ENCODE data around the gene NT5C1B.
A peak's percentile ranks its signal among the peaks of the same experiment; 100 is the strongest.

Gene NT5C1B

DNA sequence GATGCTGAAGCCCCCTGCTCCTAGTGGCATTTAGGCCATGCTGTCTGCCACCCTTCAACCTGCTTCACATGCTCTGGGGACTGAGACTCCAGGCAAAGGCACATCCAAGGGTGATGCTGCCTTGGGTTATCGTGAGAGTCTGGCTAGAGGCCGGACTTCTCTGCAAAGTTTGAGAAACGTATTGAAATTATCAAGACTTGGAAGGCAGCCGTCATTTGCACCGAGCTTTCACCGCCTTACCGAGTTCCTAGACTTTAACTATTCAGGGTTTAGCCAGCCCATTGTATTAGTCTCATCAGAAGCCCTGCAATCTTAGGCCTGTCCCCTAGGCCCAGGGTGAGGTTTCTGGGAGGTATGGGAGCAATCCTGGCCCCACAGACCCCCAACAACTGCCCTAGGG, 62.9 kb downstream of the NT5C1B start:
- Histone ChIP-seq H3K4me3 (no peak overlapping the region), H3K9me3 (no peaks in the 10 kb centered on the region), H3K27me3 (ENCODE audit: low read depth) (no peaks in the 10 kb centered on the region), H3K4me1 (no peaks in the 10 kb centered on the region), H3K36me3 (replicated peaks) (no peaks in the 10 kb centered on the region)
- in situ Hi-C loops (cut with MboI; ENCODE audit: low sequenced_read_pairs): no loop called here
- no peak for DNase-seq (ENCODE audit: low spot score in 2 of 2)

DNA sequence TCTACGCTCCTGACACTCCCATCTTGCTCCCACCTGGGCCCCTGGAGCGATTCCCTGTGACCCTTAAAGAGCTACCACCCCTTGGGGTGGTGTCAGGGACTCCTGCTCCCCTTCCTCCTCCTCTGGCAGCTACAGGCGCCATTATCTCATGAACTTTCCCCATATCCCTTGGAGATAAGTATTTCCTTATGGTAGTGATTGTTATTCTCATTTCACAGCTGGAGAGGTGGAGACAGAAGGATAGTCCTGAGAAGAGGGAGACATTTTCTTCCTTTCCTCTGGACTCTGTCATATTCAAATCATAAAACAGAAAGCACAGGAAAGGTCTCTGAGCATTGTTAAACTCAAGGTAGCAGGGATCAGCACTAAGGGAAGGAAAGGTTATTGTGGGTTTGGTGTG, 63.5 kb downstream of the NT5C1B start:
- Histone ChIP-seq H3K27me3 (ENCODE audit: low read depth) (no peaks in the 10 kb centered on the region), H3K36me3 (replicated peaks) (no peaks in the 10 kb centered on the region), H3K4me3 (no peak overlapping the region), H3K4me1 (no peaks in the 10 kb centered on the region), H3K9me3 (no peaks in the 10 kb centered on the region)
- in situ Hi-C loops (cut with MboI; ENCODE audit: low sequenced_read_pairs): no loop called here
- no peak for DNase-seq (ENCODE audit: low spot score in 2 of 2)

DNA sequence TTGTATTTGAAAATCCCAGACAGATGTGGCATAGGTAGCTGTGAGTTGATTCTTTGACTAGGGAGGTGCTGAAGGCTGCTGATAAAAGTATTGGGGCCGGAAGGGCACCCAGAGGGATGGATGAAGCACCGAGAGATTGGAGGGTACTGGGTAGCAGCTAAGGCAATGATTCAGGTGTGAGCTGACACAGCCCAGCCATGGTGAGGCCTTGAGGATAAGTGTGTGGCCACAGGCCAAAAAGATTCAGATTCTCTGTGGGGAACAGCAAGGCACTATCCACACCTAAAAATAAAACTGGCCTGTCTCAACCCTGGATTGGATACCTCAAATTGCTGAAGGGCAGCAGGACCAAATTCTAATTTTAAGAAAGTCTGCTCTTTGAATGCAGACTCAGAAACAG, 64.1 kb downstream of the NT5C1B start:
- Histone ChIP-seq H3K27me3 (ENCODE audit: low read depth) (no peaks in the 10 kb centered on the region), H3K4me1 (no peaks in the 10 kb centered on the region), H3K36me3 (replicated peaks) (no peaks in the 10 kb centered on the region), H3K9me3 (no peaks in the 10 kb centered on the region), H3K4me3 (no peak overlapping the region)
- DNase-seq (ENCODE audit: low spot score in 2 of 2): no peak
- in situ Hi-C loops (cut with MboI; ENCODE audit: low sequenced_read_pairs): no loop called here

DNA sequence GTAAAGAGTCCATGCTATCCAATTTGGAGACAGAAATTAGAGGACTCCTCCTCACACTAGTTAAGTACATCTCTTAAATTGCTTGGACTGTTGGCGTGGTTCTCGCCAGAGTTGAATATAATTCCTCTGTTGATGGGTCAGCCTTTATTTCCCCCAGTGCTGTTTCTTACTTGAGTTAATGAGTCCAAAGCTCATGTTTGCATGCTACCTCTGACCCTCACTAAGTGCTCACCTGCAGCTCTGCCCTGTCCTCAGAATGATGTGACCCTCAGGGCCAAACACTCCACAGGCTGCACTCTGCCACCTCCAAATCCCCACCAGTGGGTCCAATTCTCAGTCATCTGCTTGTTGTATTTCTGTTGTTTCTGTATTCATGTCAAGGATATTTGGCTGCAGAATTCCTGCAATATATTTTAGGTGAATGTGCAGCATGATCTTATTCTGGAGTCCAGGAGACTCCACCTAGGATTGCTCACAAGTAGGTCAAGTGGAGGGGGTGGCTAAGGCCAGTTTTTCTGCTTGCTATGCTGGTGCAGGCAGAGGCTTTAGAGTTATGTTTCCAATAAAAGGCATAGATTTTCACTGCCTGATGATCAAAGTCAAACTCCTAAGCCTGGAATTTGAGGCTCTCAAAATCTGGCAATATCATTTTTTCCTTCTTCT, 66.8 kb downstream of the NT5C1B start:
- Histone ChIP-seq H3K36me3 (replicated peaks) (no peaks in the 10 kb centered on the region), H3K4me1 (no peaks in the 10 kb centered on the region), H3K4me3 (no peak overlapping the region), H3K27me3 (ENCODE audit: low read depth) (no peaks in the 10 kb centered on the region), H3K9me3 (no peaks in the 10 kb centered on the region)
- no peak for DNase-seq (ENCODE audit: low spot score in 2 of 2)
- in situ Hi-C loops (cut with MboI; ENCODE audit: low sequenced_read_pairs): loop anchor here (25.0 kb wide), 1 partner anchor 1340 kb away; no protein-coding TSS in a partner anchor

DNA sequence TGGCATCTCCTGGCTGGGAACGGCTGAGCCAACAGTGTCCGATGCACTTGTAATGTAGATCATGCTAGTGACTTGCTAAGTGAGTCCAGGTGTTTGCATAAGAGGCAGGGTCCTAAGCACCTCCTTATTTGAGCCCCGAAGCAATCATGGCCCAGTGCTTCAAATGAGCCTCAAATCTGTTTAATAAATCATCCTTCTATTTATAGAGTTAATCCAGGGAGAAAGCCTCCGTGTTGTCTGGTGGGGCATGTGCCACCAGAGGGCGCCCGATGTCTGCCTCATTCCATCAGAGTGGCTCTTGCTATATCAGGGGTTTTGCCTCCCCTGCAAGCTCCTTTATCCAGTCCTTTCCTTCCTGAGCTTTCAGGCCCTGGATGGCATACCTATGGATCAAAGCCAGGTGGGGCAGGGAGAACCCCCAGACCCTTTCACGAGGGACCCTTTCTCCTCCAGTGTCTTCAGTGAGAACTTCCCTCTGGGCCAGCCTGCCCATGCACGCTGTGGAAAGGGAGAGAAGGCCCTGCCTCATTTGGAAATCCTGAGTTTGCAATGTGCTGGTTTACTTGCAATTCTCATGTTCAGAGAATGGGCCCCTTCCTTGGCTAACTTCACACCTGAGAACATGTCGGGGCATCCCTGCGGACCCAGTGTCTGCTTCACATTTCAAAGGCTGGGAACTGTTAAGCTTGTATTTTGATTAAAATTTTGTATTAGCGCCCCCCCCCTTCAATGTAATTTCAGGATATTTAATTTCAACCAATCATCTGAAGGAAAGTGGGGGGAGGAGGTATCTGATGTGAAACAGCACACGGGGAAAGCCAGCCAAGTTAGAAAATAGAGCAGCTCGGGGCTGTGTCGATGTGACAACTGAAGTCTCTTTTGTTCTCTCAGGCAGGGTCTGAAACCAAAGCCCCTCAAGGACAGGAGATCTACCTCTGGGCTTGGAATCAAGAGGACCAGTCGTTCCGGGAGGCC, 68.6 kb downstream of the NT5C1B start:
- Histone ChIP-seq H3K36me3 (replicated peaks) (no peaks in the 10 kb centered on the region), H3K4me3 (no peak overlapping the region), H3K4me1 (no peaks in the 10 kb centered on the region), H3K9me3 (no peaks in the 10 kb centered on the region), H3K27me3 (ENCODE audit: low read depth) (no peaks in the 10 kb centered on the region)
- in situ Hi-C loops (cut with MboI; ENCODE audit: low sequenced_read_pairs): loop anchor here (25.0 kb wide), 1 partner anchor 1342 kb away; no protein-coding TSS in a partner anchor
- peak; percentile 71 to 88 for DNase-seq (ENCODE audit: low spot score in 2 of 2)

DNA sequence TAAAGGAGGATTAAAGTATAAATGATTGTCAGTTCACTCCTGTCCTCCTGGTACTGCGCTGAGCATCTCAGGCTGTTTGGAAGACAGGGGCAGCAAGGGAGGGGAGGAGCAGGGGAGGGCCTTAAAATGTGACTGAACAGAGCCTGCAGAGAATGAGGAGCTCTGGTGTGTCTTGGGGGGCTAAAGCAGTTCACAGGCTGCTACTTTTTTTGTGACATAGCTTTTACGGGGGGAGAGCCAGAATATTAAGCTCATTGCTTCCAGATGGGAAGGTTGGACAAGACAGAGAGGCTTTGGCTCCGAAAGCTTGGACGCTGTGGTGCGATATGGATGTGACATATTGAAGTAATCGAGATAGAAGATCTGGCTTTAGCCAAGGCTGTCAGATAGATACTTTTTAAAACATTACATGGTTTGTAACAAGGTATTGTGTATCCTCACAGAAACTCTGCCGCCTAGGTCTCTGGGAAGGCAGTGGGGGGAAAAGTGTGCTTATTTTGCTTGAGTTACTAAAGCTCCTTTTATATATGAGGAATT, 69.4 kb downstream of the NT5C1B start:
- no peak for DNase-seq (ENCODE audit: low spot score in 2 of 2)
- no peaks in the 10 kb centered on the region for H3K9me3 ChIP-seq
- no peaks in the 10 kb centered on the region for H3K27me3 ChIP-seq (ENCODE audit: low read depth)
- in situ Hi-C loops (cut with MboI; ENCODE audit: low sequenced_read_pairs): loop anchor here (25.0 kb wide), 1 partner anchor 1342 kb away; no protein-coding TSS in a partner anchor
- H3K4me1 ChIP-seq: no peaks in the 10 kb centered on the region
- no peak overlapping the region for H3K4me3 ChIP-seq
- no peaks in the 10 kb centered on the region for H3K36me3 ChIP-seq (replicated peaks)

DNA sequence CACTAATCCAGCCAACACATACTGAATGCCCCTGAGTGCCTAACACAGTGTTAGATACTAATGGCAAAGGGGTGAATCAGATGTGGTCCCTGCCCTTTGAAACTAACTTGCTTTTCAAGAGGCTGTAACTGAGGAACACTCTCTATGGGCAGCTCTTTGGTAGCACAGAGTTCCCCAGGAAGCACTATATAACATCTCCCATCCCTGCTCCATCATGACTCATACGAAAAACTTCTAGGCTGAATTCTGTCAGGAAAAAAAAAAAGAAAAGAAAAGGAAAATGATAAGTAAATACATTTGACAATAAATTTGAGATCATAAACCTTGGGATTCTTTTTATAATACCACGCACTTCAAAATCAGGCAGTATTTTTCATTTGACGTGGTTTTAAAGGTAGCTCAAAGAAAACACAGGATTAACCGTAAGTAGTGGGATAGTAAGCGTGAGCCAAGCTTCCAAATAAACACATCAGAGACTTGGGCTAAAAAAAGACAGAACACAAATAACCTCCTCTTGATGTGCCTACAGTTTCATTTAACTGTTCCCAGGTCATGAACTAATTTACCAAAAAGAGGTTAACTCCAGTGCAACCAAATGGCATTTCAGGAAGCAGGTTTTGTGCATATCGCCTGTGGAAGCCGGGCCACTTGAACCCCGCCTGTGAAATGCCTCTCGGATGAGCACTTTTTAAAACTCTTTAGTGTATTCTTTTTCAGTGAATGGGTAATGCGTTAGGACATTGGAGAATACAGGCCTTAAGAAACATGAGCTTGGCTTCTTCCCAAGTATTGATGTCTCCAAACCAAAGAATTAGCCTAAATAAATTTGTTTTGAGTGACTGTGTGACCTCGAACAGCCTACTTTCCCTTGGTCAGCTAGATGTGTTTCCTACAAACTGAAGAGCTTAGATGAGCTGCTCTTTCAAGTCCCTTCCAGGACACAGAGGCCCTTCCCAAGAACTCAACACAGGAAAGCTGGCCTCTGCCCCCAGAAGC, 71.0 kb downstream of the NT5C1B start:
- Histone ChIP-seq H3K36me3 (replicated peaks) (no peaks in the 10 kb centered on the region), H3K27me3 (ENCODE audit: low read depth) (no peaks in the 10 kb centered on the region), H3K4me3 (no peak overlapping the region), H3K4me1 (no peaks in the 10 kb centered on the region), H3K9me3 (no peaks in the 10 kb centered on the region)
- in situ Hi-C loops (cut with MboI; ENCODE audit: low sequenced_read_pairs): loop anchor here (25.0 kb wide), 1 partner anchor 1344 kb away; no protein-coding TSS in a partner anchor
- DNase-seq (ENCODE audit: low spot score in 2 of 2): no peak

DNA sequence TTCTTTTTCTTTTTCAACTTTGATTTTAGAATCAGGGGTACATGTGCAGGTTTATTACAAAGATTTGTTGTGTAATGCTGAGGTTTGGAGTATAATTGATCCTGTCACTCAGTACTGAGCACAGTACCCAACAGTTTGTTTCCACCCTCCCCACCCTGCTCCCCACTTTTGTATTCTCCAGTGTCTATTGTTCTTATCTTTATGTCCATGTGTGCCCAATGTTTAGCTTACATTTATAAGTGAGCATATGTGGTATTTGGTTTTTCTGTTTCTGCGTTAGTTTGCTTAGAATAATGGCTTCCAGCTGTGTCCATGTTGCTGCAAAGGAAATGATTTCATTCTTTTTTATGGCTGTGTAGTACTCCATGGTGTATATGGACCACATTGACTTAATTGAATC, 72.0 kb downstream of the NT5C1B start:
- no peak for DNase-seq (ENCODE audit: low spot score in 2 of 2)
- no peaks in the 10 kb centered on the region for H3K36me3 ChIP-seq (replicated peaks)
- no peaks in the 10 kb centered on the region for H3K4me1 ChIP-seq
- H3K27me3 ChIP-seq (ENCODE audit: low read depth): no peaks in the 10 kb centered on the region
- H3K9me3 ChIP-seq: no peaks in the 10 kb centered on the region
- H3K4me3 ChIP-seq: no peak overlapping the region
- in situ Hi-C loops (cut with MboI; ENCODE audit: low sequenced_read_pairs): loop anchor here (25.0 kb wide), 1 partner anchor 1345 kb away; no protein-coding TSS in a partner anchor

DNA sequence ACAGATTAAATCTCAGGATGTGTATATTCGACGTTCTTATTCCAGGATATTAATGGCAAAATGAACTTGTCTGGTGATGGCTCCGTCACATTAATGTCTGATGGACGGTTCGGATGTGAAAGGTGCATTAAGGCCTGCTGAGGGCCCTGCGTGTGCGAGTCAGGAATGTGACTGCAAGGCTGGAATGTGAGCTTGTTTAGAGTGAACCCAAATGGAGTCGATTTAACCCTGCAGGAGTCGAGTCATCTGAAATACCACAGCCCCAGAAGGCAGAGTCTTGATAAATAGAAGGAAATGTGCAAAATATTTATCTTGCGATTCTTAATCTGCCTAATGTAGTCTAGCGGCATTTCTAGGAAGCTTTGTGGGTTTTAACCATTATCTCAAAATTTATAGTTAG, 73.3 kb downstream of the NT5C1B start:
- in situ Hi-C loops (cut with MboI; ENCODE audit: low sequenced_read_pairs): loop anchor here (25.0 kb wide), 1 partner anchor 1346 kb away; no protein-coding TSS in a partner anchor
- H3K9me3 ChIP-seq: no peaks in the 10 kb centered on the region
- no peak for DNase-seq (ENCODE audit: low spot score in 2 of 2)

DNA sequence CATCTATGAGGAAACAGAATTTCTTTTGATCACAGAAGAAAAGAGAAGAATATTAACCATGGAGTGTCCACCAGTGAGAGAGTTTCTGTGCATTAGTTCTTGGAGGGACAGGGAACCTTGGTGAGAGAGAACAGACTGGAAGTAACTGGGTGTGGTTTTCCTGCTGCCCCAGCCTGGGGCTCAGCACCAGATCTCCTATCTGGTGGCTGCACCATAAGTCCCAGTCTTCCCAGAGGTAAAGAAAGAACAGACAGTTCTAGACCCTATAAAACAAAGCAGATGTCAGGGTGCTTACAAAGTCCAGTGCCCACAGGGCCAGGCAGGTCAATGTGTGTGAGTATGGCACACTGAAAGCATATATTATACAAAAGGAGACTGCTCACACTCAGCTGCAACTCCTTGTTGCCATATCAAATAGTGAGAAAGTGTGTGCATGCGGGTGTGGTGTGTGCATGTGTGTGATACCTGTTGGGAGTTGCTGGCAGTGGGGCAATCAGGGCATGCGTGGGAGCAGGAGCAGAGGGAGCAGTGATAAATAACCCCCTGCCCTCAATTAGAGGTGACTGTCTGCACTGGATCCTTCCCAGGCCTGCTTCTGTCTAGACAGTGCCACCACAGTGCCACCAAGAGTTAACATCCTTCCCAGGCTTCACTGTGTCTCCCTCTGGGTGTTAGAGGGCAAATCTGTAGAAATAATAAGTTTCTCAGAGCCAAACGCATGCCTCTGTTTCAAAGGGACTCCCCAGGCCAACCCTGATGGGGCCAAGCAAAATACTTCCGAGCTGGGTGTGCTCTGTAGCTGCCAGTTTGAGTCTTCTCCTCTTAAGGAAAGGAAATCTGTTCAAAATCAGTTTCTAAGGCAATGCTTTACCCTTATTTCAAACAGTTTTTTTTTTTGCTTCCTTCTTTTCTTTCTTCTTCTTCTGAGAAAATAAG, 74.6 kb downstream of the NT5C1B start:
- no peaks in the 10 kb centered on the region for H3K4me1 ChIP-seq
- no peaks in the 10 kb centered on the region for H3K9me3 ChIP-seq
- no peaks in the 10 kb centered on the region for H3K27me3 ChIP-seq (ENCODE audit: low read depth)
- H3K4me3 ChIP-seq: no peak overlapping the region
- DNase-seq (ENCODE audit: low spot score in 2 of 2): no peak
- in situ Hi-C loops (cut with MboI; ENCODE audit: low sequenced_read_pairs): loop anchor here (25.0 kb wide), 1 partner anchor 1348 kb away; no protein-coding TSS in a partner anchor
- no peaks in the 10 kb centered on the region for H3K36me3 ChIP-seq (replicated peaks)

More for the DNA sequence above, 73.3 kb downstream of the NT5C1B start:
- Histone ChIP-seq H3K27me3 (ENCODE audit: low read depth) (no peaks in the 10 kb centered on the region), H3K4me1 (no peaks in the 10 kb centered on the region), H3K4me3 (no peak overlapping the region), H3K36me3 (replicated peaks) (no peaks in the 10 kb centered on the region)
